Adrenal gland (tissue), 5 donors: ENCODE measurements around the gene DTX3L.

Source experiments
- POLR2A ChIP-seq, 2 donors: fragments of 450-650 bp; IDR thresholded peaks; one replicate each; pipeline ENCODE4 v1.6.1; 2017; ENCODE audit warnings: antibody characterized with exemption in 2 of 2, mild to moderate bottlenecking in 2 of 2, moderate library complexity in 1 of 2
- TF ChIP-seq, protein P1 (sequence below), 6 experiments: fragments of 450-650 bp in 4 of 6; fragments of 200-600 bp in 2 of 6; sonication (generic) in 1 of 6; IDR thresholded peaks; 1 replicate in 5 of 6; 2 replicates in 1 of 6; pipeline versions ENCODE4 v1.5.1 to v1.8.0; 2016 to 2021; ENCODE audit warnings: antibody characterized with exemption in 6 of 6, mild to moderate bottlenecking in 2 of 6, moderate library complexity in 1 of 6
- donor health status: DM: no; HTN: no; CAD: no.

DNA sequence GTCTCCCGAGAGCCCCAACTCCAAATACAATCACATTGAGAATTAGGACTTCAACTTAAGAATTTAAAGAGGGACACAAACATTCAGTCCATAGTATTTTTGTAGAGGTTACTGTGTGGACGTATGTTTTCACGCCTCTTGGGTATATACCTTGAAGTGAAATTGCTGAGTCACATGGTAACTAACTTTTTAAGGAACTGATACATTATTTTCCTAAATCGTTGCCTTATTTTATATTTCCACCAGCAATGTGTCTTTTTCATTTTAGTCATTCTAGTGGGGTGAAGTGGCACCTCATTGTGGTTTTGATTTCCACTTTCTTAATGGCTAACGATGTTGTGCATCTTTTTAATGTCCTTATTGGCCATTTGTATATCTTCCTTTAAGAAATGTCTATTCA lies 25.2 kb downstream of the DTX3L start:
- TF ChIP-seq, protein P1, sequence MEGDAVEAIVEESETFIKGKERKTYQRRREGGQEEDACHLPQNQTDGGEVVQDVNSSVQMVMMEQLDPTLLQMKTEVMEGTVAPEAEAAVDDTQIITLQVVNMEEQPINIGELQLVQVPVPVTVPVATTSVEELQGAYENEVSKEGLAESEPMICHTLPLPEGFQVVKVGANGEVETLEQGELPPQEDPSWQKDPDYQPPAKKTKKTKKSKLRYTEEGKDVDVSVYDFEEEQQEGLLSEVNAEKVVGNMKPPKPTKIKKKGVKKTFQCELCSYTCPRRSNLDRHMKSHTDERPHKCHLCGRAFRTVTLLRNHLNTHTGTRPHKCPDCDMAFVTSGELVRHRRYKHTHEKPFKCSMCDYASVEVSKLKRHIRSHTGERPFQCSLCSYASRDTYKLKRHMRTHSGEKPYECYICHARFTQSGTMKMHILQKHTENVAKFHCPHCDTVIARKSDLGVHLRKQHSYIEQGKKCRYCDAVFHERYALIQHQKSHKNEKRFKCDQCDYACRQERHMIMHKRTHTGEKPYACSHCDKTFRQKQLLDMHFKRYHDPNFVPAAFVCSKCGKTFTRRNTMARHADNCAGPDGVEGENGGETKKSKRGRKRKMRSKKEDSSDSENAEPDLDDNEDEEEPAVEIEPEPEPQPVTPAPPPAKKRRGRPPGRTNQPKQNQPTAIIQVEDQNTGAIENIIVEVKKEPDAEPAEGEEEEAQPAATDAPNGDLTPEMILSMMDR (IDR thresholded peaks at IDR 0.05): no peak
- no peak for TF ChIP-seq POLR2A (IDR thresholded peaks at IDR 0.05)
